Islet of Langerhans (tissue), 1 donor: ENCODE results near the gene LTO1.
"Not testable (repeated sequence)": the region's sequence is repeated elsewhere in the genome, so short reads cannot be mapped to it uniquely, and the experiment has no call there.

Source experiments
- FAIRE-seq: peaks from one replicate; lab custom pipeline; 2011; peaks lifted over from hg19 to GRCh38; lab: Jason Lieb, UNC

Gene LTO1

DNA sequence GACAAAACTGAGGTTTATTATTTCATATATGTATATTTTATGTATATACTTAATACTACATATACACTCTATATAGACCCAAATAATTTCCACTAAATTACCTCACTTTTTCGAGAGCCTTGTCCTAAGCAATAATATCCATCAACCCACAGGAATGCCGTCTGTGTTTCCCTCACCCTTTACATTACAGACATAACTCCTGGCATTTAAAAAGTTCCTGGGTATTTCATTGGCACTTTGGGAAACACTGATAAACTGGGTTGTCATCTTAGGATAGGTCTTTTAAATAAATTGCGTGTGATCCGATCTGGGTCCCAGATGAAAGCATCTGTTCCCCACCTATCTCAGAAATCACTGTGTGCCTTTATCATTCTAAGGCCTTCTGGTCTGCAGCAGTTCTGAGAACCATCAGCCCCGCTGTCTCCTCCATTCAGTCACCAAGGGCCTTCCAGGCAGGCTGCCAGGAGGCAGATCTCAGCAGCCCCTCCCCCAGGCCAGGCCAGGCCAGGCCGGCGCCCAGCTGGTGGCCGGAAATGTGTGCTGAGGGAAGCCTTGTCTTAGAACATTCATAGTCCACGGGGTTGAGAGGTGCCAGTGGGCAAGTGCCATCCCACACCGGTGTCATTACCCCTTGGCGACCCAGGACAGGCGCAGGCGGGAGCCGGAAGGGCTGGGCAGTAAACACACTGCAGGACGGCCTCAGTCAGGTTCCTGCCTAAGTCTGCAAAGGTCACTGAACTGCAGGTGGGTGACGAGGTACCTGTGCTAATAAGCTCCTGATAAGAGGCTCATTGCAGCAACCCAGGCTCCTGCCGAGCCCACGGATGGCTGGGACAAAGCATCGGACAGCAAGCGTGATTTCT is 25.4 kb upstream of the LTO1 start:
- no peak for FAIRE-seq

DNA sequence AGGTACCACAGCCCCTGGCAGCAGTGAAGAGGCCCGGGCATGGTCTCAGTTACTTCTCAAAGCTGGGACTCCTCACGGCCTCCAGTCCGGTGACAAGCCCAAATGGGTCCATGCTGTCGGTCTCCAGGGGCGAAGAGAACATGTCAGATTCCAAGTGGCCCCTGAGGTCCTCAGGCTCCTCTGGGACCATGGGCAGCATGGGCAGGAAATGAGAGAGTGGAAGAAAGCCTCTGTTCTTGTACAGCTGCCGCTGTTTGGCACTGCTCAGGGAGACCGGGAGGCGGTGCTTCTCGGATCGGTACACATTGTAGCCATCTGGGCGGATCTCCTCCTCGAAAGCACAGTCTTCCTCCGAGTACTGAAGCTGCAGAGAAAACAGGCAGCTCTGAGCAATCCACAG is 24.1 kb upstream of the LTO1 start:
- no peak for FAIRE-seq

DNA sequence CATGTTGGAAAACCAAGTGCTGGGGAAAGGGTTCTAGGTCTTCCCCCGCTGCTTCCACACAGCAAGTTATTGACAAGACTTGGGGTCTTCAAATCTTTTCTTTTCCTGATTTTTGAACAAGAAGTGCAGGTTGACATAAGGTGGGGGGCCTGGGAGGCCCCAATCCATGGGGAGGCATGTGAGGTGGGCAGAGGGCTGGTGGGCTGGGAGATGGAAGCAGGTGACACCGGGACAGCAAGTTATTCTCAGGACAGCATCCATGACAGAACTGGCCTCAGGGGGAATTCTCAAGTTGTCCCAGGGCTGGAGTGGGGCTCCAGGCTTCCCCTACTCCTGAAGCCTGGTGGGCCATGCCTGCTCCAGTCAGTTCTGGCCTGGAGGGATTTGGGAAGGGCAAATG is 23.2 kb upstream of the LTO1 start:
- no peak for FAIRE-seq

DNA sequence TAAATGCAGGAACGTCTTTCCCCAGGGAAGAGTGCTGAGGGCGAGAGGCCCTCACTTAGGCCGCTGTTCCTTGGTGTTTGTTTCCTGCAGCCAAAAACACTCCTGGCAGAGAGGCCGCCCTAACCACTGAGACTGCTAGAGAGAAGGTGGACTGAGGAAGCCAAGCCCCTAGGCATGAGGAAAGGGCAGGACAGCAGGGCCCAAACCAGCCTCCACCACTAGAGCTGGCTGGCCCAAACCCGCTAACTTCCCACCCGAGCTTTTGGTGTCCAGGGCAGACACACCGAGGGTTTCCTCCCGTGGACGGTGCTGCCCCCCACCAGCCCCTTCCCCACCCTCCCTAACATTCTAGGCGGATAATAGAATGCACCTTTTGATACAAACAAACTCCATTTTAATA is 22.7 kb upstream of the LTO1 start:
- FAIRE-seq = no peak

DNA sequence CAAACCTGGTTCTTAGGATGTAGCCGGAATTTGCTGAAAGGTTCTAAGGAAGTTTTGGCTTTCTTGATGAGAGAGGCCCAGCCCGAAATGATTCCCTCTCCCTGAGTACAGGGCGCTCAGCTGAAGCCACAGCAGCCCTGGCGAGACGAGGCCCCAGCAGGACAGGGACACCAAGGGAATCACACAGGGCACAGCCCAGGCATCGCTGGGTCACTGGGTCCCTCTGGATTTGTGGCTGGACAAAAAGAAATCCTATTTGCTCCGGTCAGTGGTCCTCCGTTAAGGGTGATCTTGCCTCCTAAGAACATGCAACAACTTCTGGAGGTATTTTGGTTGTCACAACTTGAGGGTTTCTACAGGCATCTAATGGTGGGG is 22.3 kb upstream of the LTO1 start:
- no peak for FAIRE-seq

DNA sequence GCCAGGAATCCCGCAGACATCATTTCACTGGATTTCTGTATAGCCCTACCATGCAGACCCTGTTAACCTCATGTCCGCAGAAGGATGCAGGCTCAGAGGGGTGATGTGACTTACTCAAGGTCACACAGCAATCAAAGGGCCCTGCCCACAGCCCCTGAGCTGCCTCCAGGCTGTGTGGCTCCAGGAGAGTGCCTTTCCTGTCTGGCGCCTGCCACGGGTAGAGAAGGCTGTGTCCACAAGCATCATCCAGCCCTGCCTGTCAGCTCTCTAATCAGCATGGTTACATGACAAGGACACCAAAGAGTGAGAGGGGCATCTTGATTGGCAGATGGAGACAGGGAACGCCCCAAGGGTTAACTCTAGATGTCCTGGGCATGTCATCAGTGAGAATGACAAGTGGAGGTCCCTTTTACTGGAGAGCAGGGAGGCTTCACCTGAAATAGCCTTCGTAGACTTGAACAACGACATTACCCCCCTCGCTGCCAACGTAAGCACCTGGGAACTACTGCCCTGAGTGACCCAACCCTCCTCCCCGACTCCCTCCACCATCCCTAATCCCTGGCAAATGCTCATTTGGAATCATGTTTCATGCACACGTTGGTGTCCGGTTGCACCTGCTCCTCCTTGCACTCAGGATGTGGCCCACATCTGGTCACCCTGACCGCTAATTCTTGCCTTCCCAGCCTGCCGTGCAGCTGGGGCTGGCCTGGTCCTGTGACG is 21.8 kb upstream of the LTO1 start:
- FAIRE-seq = no peak

DNA sequence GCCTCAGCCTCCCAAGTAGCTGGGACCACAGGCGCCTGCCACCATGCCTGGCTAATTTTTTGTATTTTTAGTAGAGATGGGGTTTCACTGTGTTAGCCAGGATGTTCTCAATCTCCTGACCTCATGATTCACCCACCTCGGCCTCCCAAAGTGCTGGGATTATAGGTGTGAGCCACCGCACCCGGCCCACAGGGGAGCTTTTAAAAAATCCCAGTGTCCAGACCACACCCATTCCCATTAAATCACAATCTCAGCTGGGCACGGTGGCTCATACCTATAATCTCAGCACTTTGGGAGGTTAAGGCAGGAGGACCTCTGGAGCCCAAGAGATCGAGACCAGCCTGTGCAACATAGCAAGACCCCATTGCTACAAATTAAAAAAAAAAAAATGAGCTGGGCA is 20.8 kb upstream of the LTO1 start:
- not testable (repeated sequence) for FAIRE-seq

DNA sequence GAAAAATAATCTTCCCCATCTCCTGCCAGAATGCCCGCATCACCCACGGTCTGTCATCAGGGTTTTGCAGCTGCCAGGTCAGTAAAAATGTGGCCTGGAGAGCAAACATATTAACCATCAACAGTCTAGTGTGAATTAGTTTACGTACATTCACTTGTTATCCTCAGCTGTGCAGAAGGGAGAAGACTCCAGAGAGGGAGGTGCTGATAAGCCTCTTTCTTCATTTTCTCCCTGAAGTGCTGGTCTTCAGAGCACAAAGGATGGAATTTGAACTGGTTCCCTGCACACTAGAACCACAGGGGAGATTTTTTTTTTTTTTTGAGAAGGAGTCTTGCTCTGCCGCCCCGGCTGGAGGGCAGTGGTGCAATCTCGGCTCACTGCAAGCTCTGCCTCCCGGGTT is 20.4 kb upstream of the LTO1 start:
- FAIRE-seq = no peak

DNA sequence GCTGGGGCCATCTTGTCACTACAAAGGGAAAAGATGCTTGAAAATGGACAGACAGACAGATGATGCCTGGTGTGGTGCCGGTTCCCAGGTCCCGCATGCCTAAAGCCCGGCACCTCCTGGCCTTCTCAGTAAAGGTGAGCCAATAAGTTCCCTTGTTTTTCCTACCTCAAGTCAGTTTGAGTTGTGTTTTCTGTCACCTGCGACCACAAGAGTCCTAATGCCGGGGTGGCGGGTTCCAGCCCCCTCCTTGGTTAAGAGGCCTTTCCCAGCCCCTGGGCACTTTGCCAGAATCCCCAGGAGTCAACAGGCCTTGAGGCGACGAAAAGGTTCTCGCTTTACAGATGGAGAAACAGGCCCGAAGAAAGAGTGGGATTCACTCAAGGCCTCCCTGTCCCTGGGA is 19.6 kb upstream of the LTO1 start:
- FAIRE-seq = no peak

DNA sequence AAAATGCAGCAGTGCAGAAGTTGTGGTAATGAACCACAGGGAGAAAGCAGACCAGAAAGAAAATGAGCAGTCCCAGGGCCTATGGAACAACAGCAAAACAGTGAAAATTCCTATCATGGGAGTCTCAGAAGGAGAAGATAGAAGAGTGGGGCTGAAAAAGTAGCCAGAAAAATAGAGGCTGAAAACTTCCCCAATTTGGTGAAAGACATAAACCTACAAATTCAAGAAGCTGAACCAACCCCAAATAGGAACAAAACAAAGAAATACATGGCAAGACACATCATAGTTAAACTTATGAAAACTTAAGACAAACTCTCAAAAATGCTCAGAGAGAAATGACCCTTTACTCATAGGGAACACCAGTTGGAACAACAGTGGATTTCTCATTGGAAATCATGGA is 17.3 kb upstream of the LTO1 start:
- no peak for FAIRE-seq

DNA sequence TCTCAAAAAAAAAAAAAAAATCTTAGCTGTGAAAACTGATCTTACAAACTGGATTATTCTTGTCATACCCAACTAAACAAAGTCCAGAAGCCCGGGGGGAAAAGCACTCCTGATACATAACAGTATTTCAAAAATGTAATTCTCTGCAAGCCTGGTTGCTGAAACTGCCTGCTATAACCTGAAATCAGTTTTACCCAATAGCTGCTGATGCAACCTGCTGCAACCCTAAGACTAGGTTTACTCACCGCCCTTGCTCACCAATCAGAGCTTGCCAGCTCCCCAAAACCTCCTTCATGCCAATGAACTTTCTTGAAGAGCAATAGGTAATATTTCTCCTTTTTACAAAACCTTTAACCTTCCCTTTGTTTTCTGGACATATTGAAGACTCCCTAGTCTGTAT is 16.3 kb upstream of the LTO1 start:
- FAIRE-seq = no peak

DNA sequence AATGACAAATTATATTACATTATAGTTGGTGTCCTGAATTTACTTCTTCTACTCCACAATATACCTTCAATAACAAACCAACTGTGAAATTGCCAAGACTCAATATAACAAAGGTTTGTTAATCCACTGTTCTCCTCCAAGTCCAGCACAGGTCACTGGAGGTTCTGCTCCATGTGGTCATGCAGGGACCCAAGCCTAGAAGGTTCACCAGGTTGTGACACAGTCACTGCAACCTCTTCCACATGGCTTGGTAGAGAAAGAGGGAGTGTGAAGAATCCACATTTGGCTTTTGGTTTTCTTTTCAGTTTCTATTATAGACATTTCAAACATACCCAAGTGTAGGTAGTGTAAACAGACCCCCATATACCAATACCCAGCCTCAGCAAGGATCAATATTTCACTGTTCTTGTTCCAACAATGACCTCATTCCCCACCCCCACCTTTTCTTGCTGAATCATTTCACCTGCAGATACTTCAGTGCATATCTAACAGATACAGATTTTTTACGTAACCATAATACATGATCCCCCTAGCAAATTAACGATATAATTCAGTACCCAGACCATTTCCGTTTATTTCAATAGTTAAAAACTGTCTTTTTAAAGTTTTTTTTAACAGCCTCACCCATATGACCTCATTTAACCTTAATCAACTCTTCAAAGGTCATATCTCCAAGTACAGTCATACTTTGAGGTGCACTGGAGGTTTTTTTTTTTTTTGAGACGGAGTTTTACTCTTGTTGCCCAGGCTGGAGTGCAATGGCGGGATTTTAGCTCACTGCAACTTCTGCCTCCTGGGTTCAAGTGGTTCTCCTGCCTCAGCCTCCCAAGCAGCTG is 14.5 kb upstream of the LTO1 start:
- no peak for FAIRE-seq

DNA sequence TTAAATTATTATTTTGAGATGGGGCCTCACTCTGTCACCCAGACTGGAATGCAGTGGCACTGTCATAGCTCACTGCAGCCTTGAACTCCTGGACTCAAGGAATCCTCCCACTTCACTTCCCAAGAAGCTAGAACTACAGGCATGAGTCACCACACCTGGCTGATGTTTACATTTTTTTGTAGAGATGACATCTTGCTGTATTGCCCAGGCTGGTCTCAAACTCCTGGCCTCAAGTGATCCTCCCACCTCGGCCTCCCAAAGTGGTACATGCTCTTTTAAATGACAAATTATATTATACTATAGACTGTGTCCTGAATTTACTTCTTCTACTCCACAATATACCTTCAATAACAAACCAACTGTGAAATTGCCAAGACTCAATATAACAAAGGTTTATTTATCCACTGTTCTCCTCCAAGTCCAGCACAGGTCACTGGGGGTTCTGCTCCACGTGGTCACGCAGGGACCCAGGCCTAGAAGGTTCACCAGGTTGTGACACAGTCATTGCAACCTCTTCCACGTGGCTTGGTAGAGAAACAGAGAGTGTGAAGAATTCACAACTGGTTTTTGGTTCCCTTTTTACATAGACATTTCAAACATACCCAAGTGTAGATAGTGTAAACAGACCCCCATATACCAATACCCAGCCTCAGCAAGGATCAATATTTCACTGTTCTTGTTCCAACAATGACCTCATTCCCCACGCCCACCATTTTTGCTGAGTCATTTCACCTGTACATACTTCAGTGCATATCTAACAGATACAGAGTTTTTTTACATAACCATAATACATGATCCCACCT is 13.0 kb upstream of the LTO1 start:
- not testable (repeated sequence) for FAIRE-seq

DNA sequence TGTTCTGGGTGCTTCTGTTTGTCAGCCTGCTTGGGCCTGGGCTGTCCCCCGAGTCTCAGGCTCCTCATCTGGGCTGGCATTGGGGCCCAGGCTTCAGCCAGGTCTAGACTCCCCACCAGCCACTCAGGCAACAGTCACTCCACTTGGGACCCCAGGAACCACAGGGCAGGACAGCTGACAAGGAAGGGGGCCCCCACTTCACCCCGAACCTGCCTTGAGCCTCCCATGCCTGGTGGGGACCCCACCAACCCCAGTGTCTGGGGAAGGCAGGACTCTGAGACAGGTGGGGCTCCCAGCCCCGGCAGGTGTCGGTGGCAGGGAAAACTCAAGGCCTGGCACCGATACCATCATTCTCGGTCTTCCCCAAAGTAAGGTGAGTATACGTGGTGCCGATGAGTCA is 11.7 kb upstream of the LTO1 start:
- no peak for FAIRE-seq

DNA sequence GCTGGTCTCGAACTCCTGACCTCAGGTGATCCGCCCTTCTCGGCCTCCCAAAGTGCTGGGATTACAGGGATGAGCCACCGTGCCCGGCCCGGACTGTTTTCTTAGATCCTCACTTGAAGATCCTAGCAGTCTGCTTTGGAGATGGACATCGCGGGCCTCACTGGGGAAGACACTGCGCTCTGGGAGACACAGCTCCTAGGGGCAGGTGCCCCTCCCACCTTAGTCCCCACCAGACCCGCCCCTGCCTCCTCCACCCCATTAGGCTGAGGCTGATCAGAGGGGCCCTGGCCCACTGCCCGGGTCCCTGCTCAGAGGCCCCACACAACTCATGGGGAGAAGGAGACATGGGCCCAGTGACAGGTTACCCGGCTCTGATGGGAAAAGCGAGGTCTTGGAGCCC is 11.3 kb upstream of the LTO1 start:
- no peak for FAIRE-seq

DNA sequence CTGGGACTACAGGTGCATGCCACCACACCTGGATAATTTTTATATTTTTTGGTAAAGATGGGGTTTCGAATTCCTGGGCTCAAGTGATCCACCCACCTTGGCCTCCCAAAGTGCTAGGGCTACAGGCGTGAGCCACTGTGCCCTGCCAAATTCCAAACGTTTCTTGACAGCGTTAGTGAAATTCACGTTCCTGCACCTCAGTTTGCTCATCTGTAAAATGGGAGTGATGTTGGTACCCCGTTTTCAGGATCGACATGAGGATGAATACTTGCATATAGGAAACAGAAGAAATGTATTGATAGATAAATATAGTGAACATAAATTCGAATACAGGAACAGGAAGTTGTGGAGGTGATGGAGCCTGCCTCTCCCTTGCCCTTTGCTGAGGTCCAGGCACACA is 10.2 kb upstream of the LTO1 start:
- no peak for FAIRE-seq

DNA sequence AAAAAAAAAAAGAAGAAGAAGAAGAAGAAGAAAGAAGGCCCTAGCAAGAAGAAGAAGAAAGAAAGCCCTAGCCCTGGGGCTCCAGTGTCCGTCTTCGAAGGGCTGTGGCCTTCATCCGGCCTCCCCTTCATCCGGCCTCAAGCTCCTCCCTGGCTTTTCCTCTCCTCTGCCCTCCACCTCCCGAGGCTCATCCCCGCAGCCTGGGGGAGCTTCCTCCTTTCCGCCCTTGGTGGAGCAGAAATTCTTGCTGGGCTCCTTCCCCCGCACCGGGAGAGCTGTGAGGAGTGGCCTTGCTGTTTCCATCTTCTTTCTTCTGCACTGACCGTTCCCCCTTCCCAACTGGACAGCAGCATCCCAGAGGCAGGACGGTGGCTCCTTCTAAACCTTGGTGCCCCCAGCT is 9.5 kb upstream of the LTO1 start:
- no peak for FAIRE-seq

DNA sequence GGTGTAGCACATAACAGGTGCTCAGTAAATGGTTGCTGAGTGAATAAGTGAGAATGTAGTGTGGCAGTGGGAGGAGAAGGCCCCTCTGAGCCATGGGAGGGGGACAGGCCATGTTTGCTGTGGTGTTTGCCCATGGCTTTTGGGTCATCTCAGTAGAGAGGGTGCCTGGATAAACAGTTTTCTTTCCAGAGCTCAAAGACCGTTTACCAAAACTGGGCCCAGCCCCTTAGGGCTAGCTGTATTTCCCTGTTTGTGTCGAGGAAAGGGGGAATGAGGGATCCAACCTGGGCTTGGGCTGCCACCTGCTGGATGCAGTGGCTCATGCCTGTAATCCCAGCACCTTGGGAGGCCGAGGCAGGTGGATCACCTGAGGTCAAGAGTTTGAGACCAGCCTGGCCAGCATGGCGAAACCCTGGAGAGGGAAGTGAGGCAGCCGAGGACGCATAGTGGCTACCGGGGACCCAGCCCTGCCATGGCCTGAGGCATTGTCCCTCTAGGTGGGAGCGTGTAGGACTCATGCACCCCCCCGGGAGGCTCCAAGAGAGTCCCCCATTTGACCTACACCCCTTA is 8.7 kb upstream of the LTO1 start:
- no peak for FAIRE-seq

DNA sequence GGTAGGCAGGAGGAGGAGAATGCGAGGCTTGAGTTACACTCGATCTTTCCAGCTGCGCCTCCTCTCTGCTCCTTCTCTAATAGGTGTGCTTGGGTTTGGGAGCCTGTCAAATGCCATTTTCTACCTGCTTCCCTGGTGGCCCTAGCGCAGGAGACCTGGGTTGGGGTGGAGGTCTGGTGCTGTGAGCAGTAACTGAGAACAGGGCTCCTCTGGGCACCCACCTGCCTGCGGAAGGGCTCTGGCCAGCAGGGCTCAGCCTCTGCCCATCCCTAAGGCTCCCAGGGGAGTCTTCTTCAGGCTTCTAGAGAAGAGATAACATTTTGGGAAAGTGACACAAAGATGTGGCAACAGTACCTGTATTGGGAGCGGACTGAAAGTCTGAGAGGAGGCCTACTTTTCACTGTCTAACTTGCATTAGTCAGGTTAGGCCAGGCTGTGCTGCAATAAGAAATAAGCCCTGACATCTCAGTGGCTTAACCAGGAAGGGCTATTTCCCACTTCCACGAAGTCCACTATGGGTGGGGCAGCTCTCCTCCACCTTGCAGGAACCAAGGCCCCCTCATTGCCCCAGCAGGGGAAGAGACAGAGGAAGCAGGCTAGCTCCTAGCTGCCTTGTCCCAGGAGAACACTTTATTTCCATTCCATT is 7.7 kb upstream of the LTO1 start:
- no peak for FAIRE-seq

DNA sequence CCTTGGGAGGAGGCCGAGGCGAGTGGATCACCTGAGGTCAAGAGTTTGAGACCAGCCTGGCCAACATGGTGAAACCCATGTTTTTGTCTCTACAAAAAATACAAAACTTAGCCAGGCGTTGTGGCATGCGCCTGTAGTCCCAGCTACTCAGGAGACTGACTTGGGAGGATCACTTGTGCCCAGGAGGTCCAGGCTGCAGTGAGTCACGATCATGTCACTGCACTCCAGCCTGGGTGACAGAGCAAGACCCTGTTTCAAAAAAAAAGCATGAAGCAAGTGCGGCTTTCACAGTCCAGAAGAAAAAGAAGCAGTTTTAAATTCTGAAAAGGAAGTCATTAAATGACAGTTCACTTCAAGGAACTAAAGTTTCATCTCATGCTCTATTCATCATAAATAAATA is 7.1 kb upstream of the LTO1 start:
- no peak for FAIRE-seq

DNA sequence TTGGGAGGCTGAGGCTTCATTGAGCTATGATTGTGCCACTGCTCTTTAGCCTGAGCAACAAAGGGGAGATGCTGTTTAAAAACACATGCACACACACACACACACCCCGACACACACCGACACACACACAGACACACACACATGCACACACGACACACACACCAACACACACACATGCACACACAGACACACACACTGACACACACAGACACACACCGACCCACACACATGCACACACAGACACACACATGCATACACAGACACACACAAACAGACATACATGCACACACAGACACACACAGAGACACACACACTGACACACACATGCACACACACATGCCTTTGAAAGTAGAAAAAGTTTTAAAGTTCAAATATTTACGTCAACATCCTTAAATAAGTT is 5.5 kb upstream of the LTO1 start:
- FAIRE-seq = no peak
